ENCODE measurements around the gene MTG1. TPM values are rescaled to one million over a fixed set of nuclear protein-coding genes. Genes with fewer than 3 reads are reported as not detected.
"Not testable (repeated sequence)": the region's sequence is repeated elsewhere in the genome, so short reads cannot be mapped to it uniquely, and the experiment has no call there.

Gene MTG1
- total and polyA plus RNA-seq, 12 donors = 24.0 to 118 (median 48.8) TPM

- Histone ChIP-seq H3K27ac (no peak overlapping the region), H3K9me3 (replicated peaks in 1 of 3) (no peaks in the 10 kb centered on the region), H3K27me3 (no peaks in the 10 kb centered on the region), H3K4me3 (no peak overlapping the region), H3K36me3 (replicated peaks in 1 of 2) (peaks cover 0 to 32% of the 10 kb centered on the region in 2 donors), H3K4me1 (replicated peaks in 1 of 2) (peaks cover 2 to 6% of the 10 kb centered on the region in 2 donors)
- DNase-seq = no peak
- WGBS, 4 donors = 93 to 99% (median 96%) methylated on average over 8 of the region's 8 CpGs
- intact Hi-C loops (cut with DNase I) = no loop called here
- TF ChIP-seq POLR2A (IDR thresholded peaks at IDR 0.05) (no peak), CTCF (IDR thresholded peaks at IDR 0.05) (no peak)
Observed at GRCh38 chr10:133405844-133406527, 12.0 kb downstream of the MTG1 start.

- no peak for TF ChIP-seq CTCF (IDR thresholded peaks at IDR 0.05)
- TF ChIP-seq POLR2A (IDR thresholded peaks at IDR 0.05) = no peak
- no peak for DNase-seq
- Histone ChIP-seq H3K9me3 (replicated peaks in 1 of 3) (peaks cover 0 to 15% (median 13%) of the 10 kb centered on the region in 3 donors), H3K4me3 (no peak overlapping the region), H3K27ac (no peak overlapping the region), H3K36me3 (replicated peaks in 1 of 2) (peaks cover 0 to 18% of the 10 kb centered on the region in 2 donors), H3K27me3 (no peaks in the 10 kb centered on the region), H3K4me1 (replicated peaks in 1 of 2) (no peaks in the 10 kb centered on the region)
- intact Hi-C loops (cut with DNase I) = no loop called here
- 95 to 98% (median 98%) methylated on average over 7 of the region's 7 CpGs for WGBS, 4 donors
Observed at GRCh38 chr10:133411523-133412380, 17.8 kb downstream of the MTG1 start.

- no peak for DNase-seq
- Histone ChIP-seq H3K27ac (no peak overlapping the region), H3K4me1 (replicated peaks in 1 of 2) (no peaks in the 10 kb centered on the region), H3K9me3 (replicated peaks in 1 of 3) (peaks cover 0 to 15% (median 13%) of the 10 kb centered on the region in 3 donors), H3K4me3 (no peak overlapping the region), H3K27me3 (no peaks in the 10 kb centered on the region), H3K36me3 (replicated peaks in 1 of 2) (peaks cover 0 to 18% of the 10 kb centered on the region in 2 donors)
- intact Hi-C loops (cut with DNase I) = no loop called here
- TF ChIP-seq POLR2A (IDR thresholded peaks at IDR 0.05) (no peak), CTCF (IDR thresholded peaks at IDR 0.05) (no peak)
Observed at GRCh38 chr10:133412381-133412711, 18.4 kb downstream of the MTG1 start.

- WGBS, 4 donors = 96 to 99% (median 97%) methylated on average over 13 to 20 of the region's 23 CpGs
- H3K4me1 ChIP-seq (replicated peaks in 1 of 2); H3K4me3 ChIP-seq; H3K27me3 ChIP-seq; DNase-seq; intact Hi-C loops (cut with DNase I); H3K27ac ChIP-seq: not testable (repeated sequence)
- Histone ChIP-seq H3K9me3 (replicated peaks in 1 of 3) (peaks cover 0 to 15% (median 13%) of the 10 kb centered on the region in 3 donors), H3K36me3 (replicated peaks in 1 of 2) (peaks cover 0 to 21% of the 10 kb centered on the region in 2 donors)
Observed at GRCh38 chr10:133414401-133414800, 20.4 kb downstream of the MTG1 start.

All from adrenal gland (tissue), 12 donors.